ENCODE results near the gene ATF7IP2.

DNA sequence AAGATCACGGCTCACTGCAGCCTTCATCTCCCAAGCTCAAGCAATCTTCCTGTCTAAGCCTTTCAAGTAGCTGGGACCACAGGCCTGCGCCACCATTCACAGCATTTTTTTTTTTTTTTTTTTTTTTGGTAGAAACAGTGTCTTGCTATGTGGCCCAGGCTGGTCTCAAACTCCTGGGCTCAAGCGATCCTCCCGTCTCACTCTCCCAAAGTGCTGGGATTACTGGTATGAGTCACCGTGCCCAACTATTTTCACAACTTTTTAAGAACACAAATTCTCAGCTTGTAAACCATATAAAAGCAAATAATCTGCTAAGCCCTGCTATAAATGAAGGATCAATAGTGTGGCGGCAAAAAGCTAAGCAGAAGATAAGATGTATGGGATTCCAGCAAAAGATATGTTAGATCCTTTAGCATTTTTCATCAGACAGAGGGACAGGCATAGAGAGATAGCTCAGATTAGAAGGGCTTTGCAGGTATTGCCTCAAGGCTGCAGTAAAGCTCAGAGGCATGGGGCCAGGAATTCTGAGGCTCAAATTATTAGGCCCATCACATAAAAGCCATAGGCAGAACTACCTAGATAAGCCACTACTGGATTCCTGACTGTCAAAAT, 139.5 kb downstream of the ATF7IP2 start:
- TF ChIP-seq, protein P1, sequence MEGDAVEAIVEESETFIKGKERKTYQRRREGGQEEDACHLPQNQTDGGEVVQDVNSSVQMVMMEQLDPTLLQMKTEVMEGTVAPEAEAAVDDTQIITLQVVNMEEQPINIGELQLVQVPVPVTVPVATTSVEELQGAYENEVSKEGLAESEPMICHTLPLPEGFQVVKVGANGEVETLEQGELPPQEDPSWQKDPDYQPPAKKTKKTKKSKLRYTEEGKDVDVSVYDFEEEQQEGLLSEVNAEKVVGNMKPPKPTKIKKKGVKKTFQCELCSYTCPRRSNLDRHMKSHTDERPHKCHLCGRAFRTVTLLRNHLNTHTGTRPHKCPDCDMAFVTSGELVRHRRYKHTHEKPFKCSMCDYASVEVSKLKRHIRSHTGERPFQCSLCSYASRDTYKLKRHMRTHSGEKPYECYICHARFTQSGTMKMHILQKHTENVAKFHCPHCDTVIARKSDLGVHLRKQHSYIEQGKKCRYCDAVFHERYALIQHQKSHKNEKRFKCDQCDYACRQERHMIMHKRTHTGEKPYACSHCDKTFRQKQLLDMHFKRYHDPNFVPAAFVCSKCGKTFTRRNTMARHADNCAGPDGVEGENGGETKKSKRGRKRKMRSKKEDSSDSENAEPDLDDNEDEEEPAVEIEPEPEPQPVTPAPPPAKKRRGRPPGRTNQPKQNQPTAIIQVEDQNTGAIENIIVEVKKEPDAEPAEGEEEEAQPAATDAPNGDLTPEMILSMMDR (conservative IDR thresholded peaks at IDR 0.05 in 1 of 2, IDR thresholded peaks at IDR 0.05 in 1 of 2; ENCODE audit: low read depth in 1 of 2, low read length in 2 of 2) = no peak
- TF ChIP-seq EZH2 (IDR thresholded peaks at IDR 0.05; ENCODE audit: low read length, missing control alignments) = no peak
